Body of pancreas (tissue), 4 donors: ENCODE results near the gene NAB2. TPM values are rescaled to one million over a fixed set of nuclear protein-coding genes. Genes with fewer than 3 reads are reported as not detected.

Experiments used
- ATAC-seq: fragments of 150-250 bp; one replicate; pipeline ENCODE4 v1.9.1; 2016
- DNase-seq, 4 donors: peaks; one replicate each; pipeline ENCODE4 v3.0.0-alpha.2; 2019
- H3K27ac ChIP-seq, 4 donors: fragments of 200-600 bp; sonication (generic); 1 replicate in 3 of 4; 2 replicates in 1 of 4; pipeline versions ENCODE4 v1.5.1 to v1.6.1; 2016 to 2019; ENCODE audit warnings: mild to moderate bottlenecking in 1 of 4, mixed read lengths in 1 of 4, moderate library complexity in 1 of 4
- H3K27me3 ChIP-seq, 2 donors: fragments of 200-600 bp; sonication (generic); one replicate each; pipeline ENCODE4 v1.6.0; 2016; ENCODE audit warnings: mild to moderate bottlenecking in 1 of 2
- H3K36me3 ChIP-seq, 2 donors: fragments of 200-600 bp; sonication (generic); replicated peaks in 1 of 2; 2 replicates each; pipeline ENCODE4 v1.5.1; 2016; ENCODE audit warnings: low read depth in 2 of 2; ENCODE audit not compliant: insufficient read depth in 1 of 2
- H3K4me1 ChIP-seq: fragments of 200-600 bp; sonication (generic); one replicate; pipeline ENCODE4 v1.6.0; 2016
- H3K4me3 ChIP-seq, 2 donors: fragments of 200-600 bp; sonication (generic); 1 replicate in 1 of 2; 2 replicates in 1 of 2; pipeline ENCODE4 v1.5.1; 2016 to 2019
- H3K9me3 ChIP-seq, 3 donors: fragments of 200-600 bp; sonication (generic); 1 replicate in 2 of 3; 2 replicates in 1 of 3; pipeline ENCODE4 v1.5.1; 2016
- CTCF ChIP-seq, 7 experiments: fragments of 450-650 bp in 4 of 7; fragments of 200-600 bp in 3 of 7; sonication (generic) in 3 of 7; IDR thresholded peaks; one replicate each; pipeline ENCODE4 v1.5.1; 2016 to 2019; ENCODE audit warnings: antibody characterized with exemption in 7 of 7
- POLR2A ChIP-seq, 3 donors: fragments of 450-650 bp; IDR thresholded peaks; one replicate each; pipeline ENCODE4 v1.6.1; 2016; ENCODE audit warnings: antibody characterized with exemption in 3 of 3, mild to moderate bottlenecking in 2 of 3
- WGBS, 2 donors: methylation state at CpG; one replicate each; pipeline ENCODE4 v1.1.5; 2017; 5-methylcytosine and 5-hydroxymethylcytosine counted together
- intact Hi-C: fragments of 100-400 bp; cut with DNase I; formaldehyde crosslinking; loops from one replicate; pipeline ENCODE4 v1.15.1; 2023
- total RNA-seq, 2 donors: library from RNA; depleted of rRNA; stranded (reverse); fragments of >200 nt; gene quantifications; one replicate each; pipeline ENCODE4 v1.1.0, GENCODE V29; 2016

Gene NAB2
- total RNA-seq, 2 donors from 2014 or later: 4.0 to 7.3 TPM

GRCh38 chr12:57128519-57129247 is 39.8 kb downstream of the NAB2 start:
- peaks cover 15% of the 10 kb centered on the region for H3K4me1 ChIP-seq
- 5 to 15% methylated on average over 8 to 32 of the region's 35 CpGs for WGBS, 2 donors
- intact Hi-C loops: no loop called here

DNA sequence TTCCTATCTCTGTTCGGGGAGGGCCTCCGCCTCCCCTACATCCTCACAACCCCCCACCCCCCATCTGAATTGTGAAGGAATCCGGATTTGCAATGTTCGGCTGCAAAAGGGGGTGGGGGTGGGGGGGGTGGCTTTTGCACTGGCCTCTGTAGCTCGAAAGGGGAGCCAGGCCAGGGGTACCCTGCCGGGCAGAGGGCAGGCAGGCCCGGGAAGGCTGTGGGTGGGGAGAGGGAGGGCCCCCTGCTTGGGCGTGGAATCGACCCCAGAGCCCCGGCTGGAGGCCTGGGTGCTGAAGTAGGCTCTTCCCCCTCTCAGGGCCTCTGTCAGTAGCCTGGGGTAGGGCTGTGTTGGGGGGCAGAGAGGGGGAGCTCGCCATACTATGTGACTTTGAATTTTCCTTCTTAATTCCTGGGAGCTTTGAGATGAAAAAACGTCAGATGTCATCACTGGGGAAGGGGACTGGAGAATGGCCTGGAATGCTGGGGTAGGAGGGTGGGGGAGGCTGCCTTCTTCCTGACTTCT is 40.5 kb downstream of the NAB2 start:
- TF ChIP-seq CTCF (IDR thresholded peaks at IDR 0.05) (no peak), POLR2A (IDR thresholded peaks at IDR 0.05) (no peak)
- H3K27ac ChIP-seq: peak overlapping the region in 2 of 4 donors; percentile 33 to 94
- peaks cover 15% of the 10 kb centered on the region for H3K4me1 ChIP-seq
- 26 to 51% methylated on average over 3 to 12 of the region's 12 CpGs for WGBS, 2 donors
- intact Hi-C loops: no loop called here
- peak overlapping the region in 1 of 2 donors; percentile 63 for H3K4me3 ChIP-seq
- H3K9me3 ChIP-seq: no peaks in the 10 kb centered on the region
- no peak for ATAC-seq
- H3K27me3 ChIP-seq: no peaks in the 10 kb centered on the region
- H3K36me3 ChIP-seq: no peaks in the 10 kb centered on the region
- no peak for DNase-seq

More at GRCh38 chr12:57128519-57129247, 39.8 kb downstream of the NAB2 start:
- Histone ChIP-seq H3K27me3 (no peaks in the 10 kb centered on the region), H3K4me3 (peak overlapping the region; percentile 60 to 63), H3K36me3 (no peaks in the 10 kb centered on the region), H3K27ac (peak overlapping the region; percentile 13 to 94 (median 88)), H3K9me3 (no peaks in the 10 kb centered on the region)
- no peak for DNase-seq
- TF ChIP-seq CTCF (IDR thresholded peaks at IDR 0.05) (no peak), POLR2A (IDR thresholded peaks at IDR 0.05) (no peak)
- no peak for ATAC-seq

GRCh38 chr12:57129889-57130288 is 41.0 kb downstream of the NAB2 start:
- TF ChIP-seq POLR2A (IDR thresholded peaks at IDR 0.05) (peak in 1 of 3 donors; percentile 19), CTCF (IDR thresholded peaks at IDR 0.05) (no peak)
- H3K27me3 ChIP-seq: no peaks in the 10 kb centered on the region
- H3K27ac ChIP-seq: peak overlapping the region in 3 of 4 donors; percentile 9 to 94 (median 33)
- intact Hi-C loops: loop anchor here (5.0 kb wide), 1 partner anchor 47 kb away; no protein-coding TSS in a partner anchor
- ATAC-seq (no peak), DNase-seq (peak in 1 of 4 donors; percentile 49)
- no peaks in the 10 kb centered on the region for H3K36me3 ChIP-seq
- H3K9me3 ChIP-seq: no peaks in the 10 kb centered on the region
- peaks cover 15% of the 10 kb centered on the region for H3K4me1 ChIP-seq
- peak overlapping the region in 1 of 2 donors; percentile 63 for H3K4me3 ChIP-seq

GRCh38 chr12:57130941-57131340 is 42.0 kb downstream of the NAB2 start:
- TF ChIP-seq CTCF (IDR thresholded peaks at IDR 0.05) (no peak), POLR2A (IDR thresholded peaks at IDR 0.05) (no peak)
- H3K36me3 ChIP-seq: no peaks in the 10 kb centered on the region
- H3K4me1 ChIP-seq: peaks cover 15% of the 10 kb centered on the region
- no peaks in the 10 kb centered on the region for H3K27me3 ChIP-seq
- intact Hi-C loops: loop anchor here (5.0 kb wide), 1 partner anchor 46 kb away; no protein-coding TSS in a partner anchor
- ATAC-seq (no peak), DNase-seq (no peak)
- no peak overlapping the region for H3K27ac ChIP-seq
- no peak overlapping the region for H3K4me3 ChIP-seq
- WGBS, 2 donors: 70 to 76% methylated on average over 2 of the region's 2 CpGs
- no peaks in the 10 kb centered on the region for H3K9me3 ChIP-seq
